Transverse colon (tissue), 4 donors: ENCODE results near the gene NHLRC4.

ENCODE experiments used
- CTCF ChIP-seq, 5 experiments: fragments of 200-600 bp in 3 of 5; fragments of 450-650 bp in 2 of 5; sonication (generic) in 3 of 5; IDR thresholded peaks; 1 replicate in 2 of 5; 2 replicates in 3 of 5; pipeline ENCODE4 v1.5.1; 2016 to 2017; ENCODE audit warnings: antibody characterized with exemption in 5 of 5, inconsistent platforms in 3 of 5, mild to moderate bottlenecking in 2 of 5, moderate library complexity in 1 of 5
- POLR2A ChIP-seq: fragments of 450-650 bp; IDR thresholded peaks from one replicate; pipeline ENCODE4 v1.6.1; 2016; ENCODE audit warnings: antibody characterized with exemption, mild to moderate bottlenecking, moderate library complexity
- POLR2AphosphoS5 ChIP-seq, 3 donors: sonication (generic); formaldehyde crosslinking; IDR thresholded peaks; one replicate each; pipeline ENCODE4 v1.6.1; 2016; ENCODE audit warnings: antibody characterized with exemption in 3 of 3

DNA sequence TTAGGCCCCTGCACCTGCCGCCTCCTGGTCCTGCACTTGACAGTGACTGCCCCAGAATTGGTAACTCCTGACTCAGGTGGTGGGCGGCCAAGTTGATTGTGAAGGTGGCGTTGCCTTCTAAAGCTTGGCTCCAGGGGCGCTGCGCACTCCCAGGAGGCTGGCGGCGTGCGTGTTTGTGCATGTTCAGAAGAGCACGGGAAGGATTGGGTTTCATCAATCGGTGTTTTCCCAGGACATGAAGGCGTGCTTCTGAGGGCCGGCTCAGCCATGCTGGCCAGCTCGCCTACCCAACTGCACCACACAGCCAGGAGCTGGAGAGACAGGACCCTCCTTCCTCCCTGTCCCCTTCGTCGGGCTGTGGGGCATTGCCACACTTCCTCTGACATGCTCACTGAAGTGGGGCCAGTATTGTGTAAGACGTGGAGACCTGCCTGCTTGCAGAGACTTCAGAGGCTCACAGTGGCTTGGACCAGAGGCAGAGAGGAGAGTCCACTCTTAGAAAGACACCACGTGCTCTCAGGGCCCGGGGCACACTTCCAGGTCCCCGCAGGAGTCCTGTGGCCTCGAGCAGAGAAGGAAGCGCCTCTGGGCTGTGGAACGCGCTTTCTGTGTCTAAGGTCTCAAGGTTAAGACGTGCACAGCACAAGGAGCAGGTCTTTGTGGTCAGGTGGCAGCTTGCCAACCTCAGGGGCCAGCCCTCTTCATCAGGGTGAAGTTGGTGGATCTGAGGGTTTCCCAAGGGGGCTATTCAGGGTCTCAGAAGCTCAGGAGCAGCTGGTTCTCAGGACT lies 25.9 kb downstream of the NHLRC4 start:
- TF ChIP-seq CTCF (IDR thresholded peaks at IDR 0.05), result no peak
- no peak for TF ChIP-seq POLR2A
- no peak for TF ChIP-seq POLR2AphosphoS5 (IDR thresholded peaks at IDR 0.05)
